NCI-H128 (cell line): ENCODE data around the gene YAE1.

ENCODE experiments used
- DNase-seq: peaks from one replicate; lab custom pipeline; 2025; ENCODE audit not compliant: unreplicated experiment; lab: John Stamatoyannopoulos, UW

The YAE1 gene

DNA sequence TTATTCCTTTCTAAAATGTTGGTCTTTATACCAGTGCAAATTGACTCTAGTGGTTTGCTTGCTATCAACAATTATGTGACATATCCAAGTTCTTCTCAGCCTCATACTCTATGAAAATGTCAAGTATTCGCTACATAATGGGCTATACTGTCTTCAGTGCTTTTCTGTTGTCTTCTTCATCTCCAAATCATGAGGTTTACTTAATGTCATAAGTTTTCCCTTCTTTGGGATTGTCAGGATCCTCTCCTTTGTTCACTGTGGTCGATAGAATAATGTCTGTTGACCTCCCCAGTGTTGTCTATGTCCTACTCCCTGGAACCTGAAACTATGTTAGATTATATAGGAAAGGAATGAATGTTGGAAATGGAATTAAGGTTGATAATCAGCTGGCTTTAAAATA, 40.7 kb downstream of the YAE1 start:
- no peak for DNase-seq

DNA sequence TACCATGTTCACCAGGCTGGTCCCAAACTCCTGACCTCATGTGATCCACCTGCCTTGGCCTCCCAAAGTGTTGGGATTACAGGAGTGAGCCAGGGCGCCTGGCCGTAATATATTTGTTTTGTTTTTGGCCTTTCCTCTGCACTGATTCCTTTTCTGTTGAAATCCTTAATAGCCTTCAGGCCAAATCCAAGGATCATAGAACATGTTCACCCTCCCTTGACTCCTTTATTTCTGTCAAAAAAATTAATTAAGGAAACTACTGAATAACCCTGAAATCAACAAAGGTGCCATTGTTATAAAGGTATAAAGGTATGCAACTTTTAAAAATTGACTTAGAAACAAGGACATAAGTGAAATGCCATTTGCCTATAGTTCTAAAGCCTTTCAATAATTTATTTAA, 41.7 kb downstream of the YAE1 start:
- DNase-seq, result no peak

- no peak for DNase-seq
These were observed 42.1 kb downstream of the YAE1 start for GRCh38 chr7:39608278-39608677.

- DNase-seq, result no peak
These were observed 43.1 kb downstream of the YAE1 start for GRCh38 chr7:39609113-39609934.

DNA sequence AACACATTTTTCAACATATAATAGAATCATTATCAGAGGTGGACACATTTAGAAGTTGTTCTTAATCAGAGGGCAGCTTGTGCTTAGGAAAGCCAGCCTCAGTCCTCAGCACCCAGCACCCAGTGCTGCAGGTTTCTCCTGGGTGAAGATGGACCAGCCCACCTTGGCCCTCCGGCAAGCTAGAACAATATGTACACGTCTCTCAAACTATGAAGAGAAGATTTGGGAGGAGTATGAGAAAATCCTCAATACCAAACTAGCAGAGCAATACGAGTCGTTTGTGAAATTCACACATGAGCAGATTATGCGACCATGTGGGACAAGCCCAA, 43.7 kb downstream of the YAE1 start:
- no peak for DNase-seq

DNA sequence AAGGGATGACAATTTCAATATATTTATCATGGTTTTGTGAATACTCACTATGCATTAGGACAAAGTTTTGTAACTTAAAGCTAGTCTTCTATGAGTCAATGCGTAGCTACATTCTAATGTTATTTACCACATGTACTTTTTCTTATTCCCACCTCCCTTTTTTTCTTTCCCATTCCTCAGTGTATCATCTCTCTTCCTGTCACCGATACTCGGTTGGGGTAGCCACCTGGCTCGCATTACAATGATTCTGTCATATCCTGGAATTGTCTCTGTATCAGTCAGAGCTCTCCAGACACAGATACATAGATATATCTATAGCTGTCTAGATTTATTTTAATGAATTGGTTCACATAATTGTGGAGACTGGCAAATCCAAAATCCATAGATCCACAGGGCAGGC, 47.4 kb downstream of the YAE1 start:
- no peak for DNase-seq

- DNase-seq, result no peak
These were observed 48.1 kb downstream of the YAE1 start for GRCh38 chr7:39614299-39614698.

DNA sequence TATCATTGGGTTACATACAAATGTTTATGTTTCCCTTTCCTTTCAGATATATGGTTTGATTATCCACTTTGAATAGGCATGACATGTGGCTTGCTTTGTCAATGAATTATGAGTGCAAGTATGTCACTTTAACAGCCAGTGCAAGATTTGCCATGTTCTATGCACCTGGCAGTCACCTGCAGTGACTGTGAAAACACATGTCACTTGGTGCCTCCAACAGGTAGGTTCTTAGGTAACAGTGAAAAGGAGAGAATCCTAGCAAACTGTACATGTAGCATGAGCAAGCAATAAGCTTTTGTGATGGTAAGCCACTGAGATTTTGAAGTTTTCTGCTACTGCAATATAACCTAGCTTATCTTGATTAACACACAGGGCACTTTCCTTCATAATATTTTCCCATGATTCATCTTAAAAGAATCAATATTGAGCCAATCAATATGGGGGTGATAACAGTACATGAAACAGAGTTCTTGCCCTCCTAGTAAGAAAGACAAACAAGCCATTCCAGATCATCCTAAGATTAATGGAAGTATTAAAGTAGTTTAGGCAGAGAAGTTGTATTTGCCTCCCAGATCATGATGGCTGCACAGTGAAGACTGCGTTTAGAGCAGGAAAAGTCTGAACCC, 49.3 kb downstream of the YAE1 start:
- no peak for DNase-seq

- DNase-seq, result no peak
These were observed 49.9 kb downstream of the YAE1 start for GRCh38 chr7:39616138-39616537.

DNA sequence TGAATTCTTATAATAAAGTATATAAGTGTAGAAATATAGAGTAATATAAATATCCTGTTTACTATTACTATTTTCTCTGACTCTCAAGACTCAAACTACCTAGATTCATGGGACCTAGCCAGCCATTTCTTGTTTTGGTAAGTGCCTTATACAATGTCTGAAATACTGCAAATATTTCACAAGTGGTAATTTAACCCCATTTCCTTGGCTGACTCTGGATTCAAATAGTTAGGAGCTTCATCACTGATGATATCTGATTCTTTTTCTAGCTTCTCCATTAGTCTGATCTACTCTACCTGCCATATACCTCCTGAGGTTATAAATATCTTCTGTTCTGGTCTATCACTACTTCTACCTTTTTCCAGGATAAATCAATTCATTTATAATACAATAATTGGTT, 50.8 kb downstream of the YAE1 start:
- DNase-seq, result no peak

DNA sequence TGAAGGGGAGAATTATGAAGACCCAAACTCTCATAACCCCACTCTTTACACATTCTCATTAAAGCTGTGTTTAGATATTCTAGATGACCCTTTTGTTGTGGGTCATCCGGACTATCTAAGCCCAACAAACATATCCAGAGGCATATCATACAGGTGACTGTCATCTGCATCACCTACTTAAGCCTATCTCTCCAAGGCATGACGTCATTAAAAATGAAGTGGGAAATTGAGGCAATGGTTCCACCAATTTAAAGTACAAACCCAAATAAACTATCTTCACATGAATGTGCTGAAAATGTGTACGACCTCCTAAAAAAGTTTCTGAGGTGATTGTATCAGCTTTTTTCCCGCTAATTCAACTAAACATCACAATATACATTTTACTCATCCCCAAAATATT, 52.7 kb downstream of the YAE1 start:
- no peak for DNase-seq

GRCh38 chr7:39620486-39620885, 54.3 kb downstream of the YAE1 start:
- no peak for DNase-seq

DNA sequence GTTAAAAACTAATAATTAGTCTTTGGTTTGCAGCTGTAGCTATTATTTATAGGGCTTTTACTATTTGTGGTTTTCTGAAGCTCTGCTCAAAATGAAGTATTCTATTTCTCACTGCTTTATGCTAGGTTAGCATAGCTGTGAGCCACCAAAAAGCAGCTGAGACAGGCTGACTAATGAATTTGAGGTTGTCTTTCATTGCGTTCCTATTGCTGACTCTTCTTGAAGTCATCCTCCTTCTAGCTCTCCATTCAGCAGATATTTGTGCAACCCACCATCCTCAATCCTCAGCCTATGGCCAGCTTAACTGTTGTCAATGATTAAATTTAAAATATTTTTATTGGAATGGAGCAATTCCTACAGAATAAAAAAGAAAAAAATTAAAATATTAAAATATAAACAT, 55.1 kb downstream of the YAE1 start:
- no peak for DNase-seq

DNA sequence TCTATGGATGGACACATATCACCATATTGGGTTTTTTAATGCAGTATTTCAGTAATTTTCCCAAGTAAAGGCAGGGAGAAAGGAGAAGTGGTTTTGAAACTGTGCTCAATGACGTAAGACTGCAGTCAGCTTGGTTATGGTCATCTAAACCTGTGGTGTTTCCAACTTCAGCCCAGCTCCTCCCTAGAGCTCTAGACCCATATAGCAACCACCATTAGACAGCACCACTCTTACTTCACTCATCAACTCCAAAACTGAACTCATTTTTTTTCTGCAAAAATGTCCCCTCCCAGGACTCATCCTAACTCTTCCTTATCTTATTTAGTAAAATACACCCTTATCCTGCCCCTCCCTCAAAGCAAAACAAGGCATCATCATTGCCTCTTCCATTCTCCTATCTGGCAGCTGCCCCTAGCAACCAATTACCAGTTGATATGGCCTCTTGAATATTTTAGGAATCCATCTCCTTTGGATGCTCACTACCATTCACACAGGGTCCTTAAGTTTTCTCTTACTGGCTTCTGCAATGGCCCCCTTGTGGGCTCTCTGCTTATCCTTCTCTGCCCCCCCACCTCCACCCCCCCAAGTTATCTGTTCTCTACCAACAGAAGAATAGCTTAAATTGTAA, 55.7 kb downstream of the YAE1 start:
- DNase-seq, result no peak
